ENCODE data around the gene SIT1.

DNA sequence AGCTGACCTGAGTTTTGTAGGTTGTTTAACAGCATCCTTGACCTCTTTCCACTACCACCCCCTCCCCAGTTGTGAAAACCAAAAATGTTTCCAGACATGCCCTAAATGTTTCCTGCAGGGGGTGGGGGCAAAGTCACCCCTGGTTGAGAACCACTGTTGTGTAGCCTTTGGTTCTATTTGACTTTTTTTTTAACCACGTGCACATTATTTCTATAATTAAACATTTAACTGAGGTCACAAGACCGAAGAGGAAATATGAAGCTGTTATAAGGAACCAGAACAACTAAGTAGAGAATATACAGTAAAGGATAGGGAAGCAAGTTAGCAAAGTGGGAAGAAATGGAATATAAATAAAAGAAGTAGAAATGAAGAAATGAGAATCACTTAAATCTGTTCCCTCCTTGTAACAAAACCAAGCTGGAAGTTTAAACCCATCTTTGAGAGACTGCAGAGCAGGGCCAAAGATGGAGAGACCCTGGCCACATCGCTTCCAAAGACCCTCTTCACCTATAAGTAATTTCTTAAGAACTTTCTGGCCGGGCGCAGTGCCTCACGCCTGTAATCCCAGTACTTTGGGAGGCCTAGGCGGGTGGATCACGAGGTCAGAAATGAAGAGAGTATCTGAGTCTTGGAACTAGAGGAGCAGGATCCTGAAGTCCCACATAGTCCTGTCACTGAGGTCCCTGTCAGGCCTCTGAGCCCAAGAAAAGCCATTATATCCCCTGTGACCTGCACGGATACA lies 14.4 kb downstream of the SIT1 start:
- TF ChIP-seq, protein P1, sequence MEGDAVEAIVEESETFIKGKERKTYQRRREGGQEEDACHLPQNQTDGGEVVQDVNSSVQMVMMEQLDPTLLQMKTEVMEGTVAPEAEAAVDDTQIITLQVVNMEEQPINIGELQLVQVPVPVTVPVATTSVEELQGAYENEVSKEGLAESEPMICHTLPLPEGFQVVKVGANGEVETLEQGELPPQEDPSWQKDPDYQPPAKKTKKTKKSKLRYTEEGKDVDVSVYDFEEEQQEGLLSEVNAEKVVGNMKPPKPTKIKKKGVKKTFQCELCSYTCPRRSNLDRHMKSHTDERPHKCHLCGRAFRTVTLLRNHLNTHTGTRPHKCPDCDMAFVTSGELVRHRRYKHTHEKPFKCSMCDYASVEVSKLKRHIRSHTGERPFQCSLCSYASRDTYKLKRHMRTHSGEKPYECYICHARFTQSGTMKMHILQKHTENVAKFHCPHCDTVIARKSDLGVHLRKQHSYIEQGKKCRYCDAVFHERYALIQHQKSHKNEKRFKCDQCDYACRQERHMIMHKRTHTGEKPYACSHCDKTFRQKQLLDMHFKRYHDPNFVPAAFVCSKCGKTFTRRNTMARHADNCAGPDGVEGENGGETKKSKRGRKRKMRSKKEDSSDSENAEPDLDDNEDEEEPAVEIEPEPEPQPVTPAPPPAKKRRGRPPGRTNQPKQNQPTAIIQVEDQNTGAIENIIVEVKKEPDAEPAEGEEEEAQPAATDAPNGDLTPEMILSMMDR (IDR thresholded peaks at IDR 0.05; ENCODE audit: insufficient read depth, low read depth, low read length): no peak
- no peak for TF ChIP-seq EZH2 (IDR thresholded peaks at IDR 0.05; ENCODE audit: insufficient read depth, low read length)

Data from astrocyte (in vitro differentiated cells and primary cell).